ENCODE results near the gene IDS.

IDS gene

DNA sequence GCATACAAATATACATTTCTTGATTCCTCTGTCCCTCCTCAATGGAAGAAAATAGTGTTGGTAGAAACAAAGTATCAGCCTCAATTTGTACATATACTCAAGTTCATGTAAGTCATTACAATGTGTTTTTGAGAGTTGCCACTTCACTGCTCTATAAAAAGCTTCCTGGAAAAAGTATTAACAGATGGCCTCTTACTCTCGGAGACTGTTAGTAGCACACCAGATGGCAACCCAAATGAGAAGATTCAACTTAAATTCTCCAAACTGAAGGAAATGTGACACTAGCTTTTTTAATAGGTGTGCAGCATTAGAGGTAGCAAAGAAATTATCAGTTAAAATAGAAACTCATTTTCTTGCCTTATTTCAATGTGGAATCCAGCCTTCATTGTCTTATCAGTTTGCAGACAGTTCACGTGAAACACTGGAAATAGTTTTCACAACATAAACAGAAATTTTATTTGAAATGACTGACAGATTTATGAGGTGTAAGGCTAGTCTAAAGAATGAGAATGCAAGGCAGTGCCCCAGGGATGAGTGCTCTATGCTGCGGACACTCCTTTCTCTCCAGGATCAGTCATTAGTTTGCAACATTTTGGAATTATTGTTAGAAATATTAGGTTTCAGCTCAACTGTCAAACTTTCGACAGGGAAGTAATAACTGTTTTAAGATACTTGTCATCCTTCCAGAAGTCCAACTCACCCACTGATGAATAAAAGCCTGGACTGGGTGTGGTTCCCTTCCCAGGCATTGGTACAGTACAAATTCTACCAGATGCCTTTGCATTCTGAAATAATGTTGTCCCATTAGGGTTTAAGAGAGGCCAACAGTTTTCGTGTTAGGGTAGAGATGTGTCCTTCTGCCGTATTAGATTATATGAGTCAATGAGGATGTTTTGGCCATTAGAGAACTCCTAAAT is 50.9 kb downstream of the IDS start:
- DNase-seq, result no peak

DNA sequence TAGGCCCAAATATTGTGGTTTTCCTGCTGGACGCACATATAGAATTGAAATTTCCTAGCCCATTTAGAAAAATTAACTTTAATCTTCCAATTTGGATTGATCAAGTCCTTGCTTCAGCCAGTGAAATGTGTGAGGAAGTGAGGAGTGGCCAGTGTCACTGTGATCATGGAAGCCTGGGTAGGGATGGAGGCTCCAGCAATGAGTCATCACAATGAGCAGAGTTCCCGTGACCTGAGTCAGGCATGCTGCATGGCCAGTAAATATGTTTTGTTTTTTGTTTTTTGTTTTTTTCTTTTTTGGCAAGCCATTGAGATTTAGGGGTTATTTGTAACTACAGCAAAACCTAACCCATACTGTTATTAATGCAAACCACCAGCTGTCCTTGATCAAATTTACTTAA is 52.1 kb downstream of the IDS start:
- no peak for DNase-seq

DNA sequence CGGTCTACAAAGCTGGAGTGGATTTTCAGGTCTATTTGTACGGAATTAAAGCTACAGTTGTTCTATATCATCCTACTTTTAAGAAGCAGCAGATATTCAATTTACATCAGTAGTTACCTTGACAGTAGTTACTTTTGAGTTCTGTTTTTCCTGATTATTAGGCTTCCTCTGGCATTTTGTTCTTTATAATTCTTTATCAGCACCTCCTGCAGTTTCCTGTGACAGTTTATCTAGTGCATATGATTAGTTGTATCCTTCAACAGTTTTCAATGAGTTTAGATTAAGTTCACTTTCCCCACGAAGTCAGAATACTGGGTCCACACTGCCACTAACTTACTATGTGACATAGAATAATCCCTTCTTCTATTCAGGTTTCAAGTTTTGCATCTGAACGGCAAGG is 71.7 kb downstream of the IDS start:
- DNase-seq, result no peak

DNA sequence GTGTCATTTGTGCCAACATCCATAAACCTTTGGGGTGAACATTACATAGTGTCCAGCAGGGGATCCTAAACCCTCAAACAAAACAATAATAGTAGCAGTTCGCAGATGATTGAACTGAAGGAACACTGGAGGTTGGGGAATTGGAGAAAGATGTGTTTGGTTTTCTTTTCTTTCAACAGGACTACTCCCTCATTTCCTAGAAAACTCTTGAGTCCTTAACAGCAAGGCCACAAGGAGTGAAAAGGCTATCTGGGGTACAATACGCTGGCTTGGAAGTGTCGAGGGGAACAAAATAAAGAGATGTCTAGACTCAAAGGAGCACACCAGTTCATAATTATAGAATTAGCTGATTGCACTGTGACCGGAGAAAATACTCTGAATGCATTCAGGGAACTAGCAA is 72.1 kb downstream of the IDS start:
- DNase-seq, result no peak
